Kidney capillary endothelial cell (primary cell): Measurements from ENCODE around the gene SSTR5.

Source experiments
- DNase-seq: peaks from one replicate; pipeline ENCODE4 v3.0.0-alpha.2; 2018; ENCODE audit warnings: low spot score

The SSTR5 gene

GRCh38 chr16:1123525-1124230 is 51.1 kb downstream of the SSTR5 start:
- DNase-seq: no peak

- DNase-seq: no peak
These were observed 51.7 kb downstream of the SSTR5 start for GRCh38 chr16:1124291-1124690.

- no peak for DNase-seq
These were observed 52.2 kb downstream of the SSTR5 start for GRCh38 chr16:1124795-1125194.

- DNase-seq: peak; percentile 11
These were observed 52.9 kb downstream of the SSTR5 start for GRCh38 chr16:1125471-1125870.

GRCh38 chr16:1126044-1126443 is 53.5 kb downstream of the SSTR5 start:
- no peak for DNase-seq

- no peak for DNase-seq
These were observed 54.0 kb downstream of the SSTR5 start for GRCh38 chr16:1126586-1126985.

GRCh38 chr16:1127101-1127500 is 54.6 kb downstream of the SSTR5 start:
- no peak for DNase-seq

- no peak for DNase-seq
These were observed 55.6 kb downstream of the SSTR5 start for GRCh38 chr16:1127971-1128715.

GRCh38 chr16:1129106-1129960 is 56.8 kb downstream of the SSTR5 start:
- DNase-seq: no peak

- DNase-seq: no peak
These were observed 57.8 kb downstream of the SSTR5 start for GRCh38 chr16:1130382-1130781.
